GM13976 (cell line): ENCODE results near the gene RNASE12.

Experiments used
- DNase-seq: peaks from one replicate; pipeline ENCODE4 v3.0.0; 2012; ENCODE audit warnings: low spot score
- in situ Hi-C: fragments of 300-500 bp; cut with MboI; formaldehyde crosslinking; loops from one replicate; pipeline ENCODE4 v1.12.0; 2022; ENCODE audit warnings: low sequenced_read_pairs, mixed read lengths, inconsistent platforms; ENCODE audit not compliant: unreplicated experiment
- TF ChIP-seq, protein P1 (sequence below): IDR thresholded peaks from 2 replicates; pipeline ENCODE4 v1.5.1; 2012; ENCODE audit warnings: borderline replicate concordance, mild to moderate bottlenecking; ENCODE audit not compliant: insufficient read depth; ENCODE audit errors: extremely low read depth, missing control alignments, control extremely low read depth

RNASE12 gene, protein sequence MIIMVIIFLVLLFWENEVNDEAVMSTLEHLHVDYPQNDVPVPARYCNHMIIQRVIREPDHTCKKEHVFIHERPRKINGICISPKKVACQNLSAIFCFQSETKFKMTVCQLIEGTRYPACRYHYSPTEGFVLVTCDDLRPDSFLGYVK

DNA sequence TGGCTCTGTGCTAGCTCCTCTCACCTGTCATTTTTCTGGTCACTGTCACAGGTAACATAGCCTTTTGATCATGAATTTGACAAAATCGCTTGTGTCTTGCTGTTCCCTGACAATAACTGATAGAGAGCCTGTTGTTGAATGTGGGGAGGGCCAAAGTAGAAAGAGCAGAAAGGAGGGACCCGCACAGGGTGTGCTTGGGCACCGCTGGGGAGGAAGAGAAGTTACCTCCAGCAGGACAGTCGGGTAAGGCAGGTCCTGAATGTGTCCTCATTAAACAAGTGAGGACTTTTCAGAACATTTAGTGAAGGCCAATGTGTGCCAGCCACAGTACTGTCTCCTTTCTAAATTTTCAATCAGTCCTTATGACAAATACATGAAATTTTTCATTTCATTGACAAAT lies at the start of gene RNASE12:
TSS of gene RNASE12 (minus strand) at position 142 of the 400 bp plus-strand sequence. CDS start 653 bp downstream, outside the sequence.
- TF ChIP-seq, protein P1, sequence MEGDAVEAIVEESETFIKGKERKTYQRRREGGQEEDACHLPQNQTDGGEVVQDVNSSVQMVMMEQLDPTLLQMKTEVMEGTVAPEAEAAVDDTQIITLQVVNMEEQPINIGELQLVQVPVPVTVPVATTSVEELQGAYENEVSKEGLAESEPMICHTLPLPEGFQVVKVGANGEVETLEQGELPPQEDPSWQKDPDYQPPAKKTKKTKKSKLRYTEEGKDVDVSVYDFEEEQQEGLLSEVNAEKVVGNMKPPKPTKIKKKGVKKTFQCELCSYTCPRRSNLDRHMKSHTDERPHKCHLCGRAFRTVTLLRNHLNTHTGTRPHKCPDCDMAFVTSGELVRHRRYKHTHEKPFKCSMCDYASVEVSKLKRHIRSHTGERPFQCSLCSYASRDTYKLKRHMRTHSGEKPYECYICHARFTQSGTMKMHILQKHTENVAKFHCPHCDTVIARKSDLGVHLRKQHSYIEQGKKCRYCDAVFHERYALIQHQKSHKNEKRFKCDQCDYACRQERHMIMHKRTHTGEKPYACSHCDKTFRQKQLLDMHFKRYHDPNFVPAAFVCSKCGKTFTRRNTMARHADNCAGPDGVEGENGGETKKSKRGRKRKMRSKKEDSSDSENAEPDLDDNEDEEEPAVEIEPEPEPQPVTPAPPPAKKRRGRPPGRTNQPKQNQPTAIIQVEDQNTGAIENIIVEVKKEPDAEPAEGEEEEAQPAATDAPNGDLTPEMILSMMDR: no peak
- in situ Hi-C loops: no loop called here
- no peak for DNase-seq

DNA sequence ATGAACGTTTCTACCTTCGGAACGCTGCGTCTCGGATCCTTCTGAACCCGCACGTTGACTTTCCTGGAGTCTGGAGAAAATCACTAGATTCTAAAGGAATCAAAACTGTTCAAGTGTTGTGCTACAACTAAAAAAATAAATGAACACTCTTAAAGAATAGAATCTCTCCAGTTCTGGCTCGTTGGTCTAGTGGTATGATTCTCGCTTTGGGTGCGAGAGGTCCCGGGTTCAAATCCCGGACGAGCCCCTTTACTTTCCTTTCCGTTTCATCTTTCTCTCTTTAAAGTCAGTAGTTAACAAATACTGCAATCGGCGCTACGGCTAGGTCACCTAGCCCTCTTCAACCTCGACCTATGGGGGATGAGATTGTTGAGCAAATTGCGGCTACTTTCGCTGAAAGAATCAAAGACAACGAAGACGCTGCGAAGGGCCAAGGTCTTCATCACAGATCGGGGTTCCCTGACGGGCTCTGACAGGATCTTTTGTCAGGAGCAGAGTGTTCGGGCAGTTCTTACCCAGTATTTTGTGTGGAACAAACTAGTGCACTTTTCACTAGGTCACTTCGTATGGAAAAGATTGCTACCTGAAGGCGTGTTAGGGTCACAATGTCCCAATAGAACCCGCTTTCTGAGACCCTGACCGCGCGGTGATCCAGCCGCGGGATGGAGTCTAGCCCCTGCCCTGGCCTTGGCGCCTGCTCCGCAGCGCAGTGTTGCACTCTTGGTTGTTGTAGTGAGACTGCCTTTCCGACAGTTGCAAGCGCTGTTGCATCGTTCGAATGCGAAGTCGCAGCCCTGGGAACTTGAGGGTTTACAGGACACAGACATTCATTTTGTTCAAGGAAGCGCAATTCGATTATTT lies 41.9 kb upstream of the RNASE12 start:
- DNase-seq: peak; percentile 80
- TF ChIP-seq, protein P1: no peak
- in situ Hi-C loops: loop anchor here (10.0 kb wide), 1 partner anchor 52 kb away; the partner anchor contains the start of genes ANG and RNASE4

DNA sequence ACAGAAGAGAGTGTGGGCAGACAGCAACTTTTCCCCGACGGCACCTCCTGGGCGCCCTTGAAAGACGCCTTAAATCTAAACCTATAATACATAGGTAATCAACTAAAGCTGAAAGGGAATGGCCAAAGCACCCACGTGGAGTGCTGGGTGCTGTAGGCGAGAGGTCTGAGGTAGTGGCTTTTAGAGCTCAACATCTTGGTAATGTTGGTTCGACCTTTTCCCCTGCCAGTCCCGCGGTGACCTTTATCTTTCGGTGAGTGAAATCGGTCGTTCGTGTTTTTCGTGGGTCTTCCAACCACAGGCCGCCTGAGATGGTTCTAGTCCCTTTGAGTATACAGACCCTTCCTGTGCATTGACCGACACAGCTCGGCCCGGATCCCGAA lies 41.3 kb upstream of the RNASE12 start:
- DNase-seq: no peak
- in situ Hi-C loops: loop anchor here (10.0 kb wide), 1 partner anchor 52 kb away; the partner anchor contains the start of genes ANG and RNASE4
- TF ChIP-seq, protein P1: no peak

DNA sequence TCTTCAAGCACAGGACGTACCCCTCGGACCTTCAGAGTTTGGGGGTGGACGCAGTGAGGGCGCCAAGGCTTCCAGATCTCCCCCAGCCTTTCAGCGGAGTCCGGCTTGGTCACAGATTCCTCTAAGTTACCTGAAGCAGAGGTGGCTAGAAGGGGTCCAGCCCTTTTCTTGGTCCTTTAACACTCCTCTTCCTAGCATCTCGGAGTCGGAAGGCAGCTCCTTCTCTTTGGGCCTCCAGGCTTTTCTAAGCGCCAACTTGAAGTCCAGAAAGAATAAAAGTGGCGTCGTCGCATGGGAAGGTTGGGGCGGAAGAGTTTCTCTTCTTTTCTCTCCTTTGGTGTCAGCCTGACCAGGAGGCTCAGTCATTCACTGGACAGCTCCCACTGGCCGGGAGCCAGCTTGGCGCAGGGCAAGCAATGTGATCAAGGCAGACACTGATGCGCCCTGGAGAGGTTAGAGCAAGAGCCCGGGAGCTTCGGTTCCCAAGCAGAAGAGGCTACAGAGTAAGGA lies 40.8 kb upstream of the RNASE12 start:
- in situ Hi-C loops: loop anchor here (10.0 kb wide), 1 partner anchor 53 kb away; the partner anchor contains the start of genes ANG and RNASE4
- no peak for DNase-seq

DNA sequence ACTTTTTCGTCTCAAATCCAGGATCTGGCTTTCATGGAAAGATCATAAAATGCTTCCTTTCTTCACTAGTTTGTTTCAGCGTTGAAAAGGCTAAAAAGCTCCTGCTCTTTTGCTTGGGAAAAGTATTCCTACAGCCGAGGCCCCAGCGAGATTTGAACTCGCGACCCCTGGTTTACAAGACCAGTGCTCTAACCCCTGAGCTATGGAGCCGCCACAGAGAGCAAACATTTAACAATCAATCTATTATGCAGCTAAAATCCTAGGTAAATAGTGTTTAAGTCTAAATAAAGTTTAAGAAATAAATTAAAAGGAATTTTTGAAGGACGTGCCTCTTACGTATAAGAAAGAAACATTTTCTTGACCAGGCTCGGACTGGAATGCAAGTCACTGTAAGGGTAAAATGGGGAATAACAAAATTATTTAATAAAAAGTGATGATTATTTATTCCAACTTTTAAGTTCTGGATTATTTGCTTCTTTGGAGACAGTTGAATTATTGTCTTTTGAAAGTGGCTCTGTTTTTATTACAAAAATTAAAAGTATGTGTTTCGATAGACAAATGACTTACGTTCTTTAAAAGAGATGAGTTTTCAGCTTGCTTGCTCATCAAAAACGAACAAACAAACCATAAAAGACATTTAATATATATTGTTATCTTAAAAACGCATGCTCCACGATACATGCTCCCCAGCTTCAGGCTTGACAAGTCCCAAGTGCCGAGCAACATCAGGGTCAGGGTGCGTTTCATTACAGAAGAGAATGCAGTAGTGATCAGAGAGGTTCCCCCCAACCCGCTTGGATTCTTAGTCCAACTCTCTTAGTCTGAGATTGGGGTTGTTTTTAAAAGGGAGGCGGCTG lies 40.1 kb upstream of the RNASE12 start:
- no peak for DNase-seq
- TF ChIP-seq, protein P1: no peak
- in situ Hi-C loops: loop anchor here (10.0 kb wide), 1 partner anchor 54 kb away; the partner anchor contains the start of genes ANG and RNASE4

More for the DNA sequence above, 40.8 kb upstream of the RNASE12 start:
- TF ChIP-seq, protein P1: no peak
